Activated T-cell treated with anti-CD3 and anti-CD28 coated beads for 4 hours (primary cell): ENCODE results near the gene HBEGF.
"Not testable (repeated sequence)": the region's sequence is repeated elsewhere in the genome, so short reads cannot be mapped to it uniquely, and the experiment has no call there.

Experiments used
- DNase-seq: peaks from one replicate; pipeline ENCODE4 v3.0.0-alpha.2; 2020

The HBEGF gene

DNA sequence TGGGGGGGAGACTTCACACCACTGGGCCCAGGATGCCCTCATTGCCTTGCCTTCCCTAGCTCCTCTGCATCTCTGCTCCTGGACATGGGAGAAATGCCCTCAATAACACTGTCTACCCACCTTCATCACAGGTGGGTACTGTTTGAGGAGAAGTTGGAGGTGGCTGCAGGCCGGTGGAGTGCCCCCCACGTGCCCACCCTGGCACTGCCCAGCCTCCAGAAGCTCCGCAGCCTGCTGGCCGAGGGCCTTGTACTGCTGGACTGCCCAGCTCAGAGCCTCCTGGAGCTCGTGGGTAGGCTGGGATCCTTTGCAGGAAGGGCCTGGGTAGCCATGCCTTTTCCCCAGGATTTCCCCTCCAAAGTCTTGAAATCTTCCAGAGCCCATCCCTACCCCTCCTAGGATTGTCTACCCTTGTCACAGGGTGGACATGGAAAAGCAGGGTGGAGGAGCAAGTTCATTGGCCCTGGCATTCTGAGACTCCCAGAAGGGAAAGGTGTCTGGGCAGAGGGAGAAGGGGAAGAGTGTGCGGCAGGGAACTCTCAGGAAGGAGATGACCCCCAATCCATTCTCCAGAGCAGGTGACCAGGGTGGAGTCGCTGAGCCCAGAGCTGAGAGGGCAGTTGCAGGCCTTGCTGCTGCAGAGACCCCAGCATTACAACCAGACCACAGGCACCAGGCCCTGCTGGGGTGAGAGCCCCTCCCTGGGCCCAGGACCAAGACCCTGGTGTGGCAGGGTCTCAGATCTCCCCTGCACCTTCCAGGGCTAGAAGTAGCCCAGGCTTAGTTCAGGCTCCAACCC lies 14.5 kb upstream of the HBEGF start:
- DNase-seq: no peak

DNA sequence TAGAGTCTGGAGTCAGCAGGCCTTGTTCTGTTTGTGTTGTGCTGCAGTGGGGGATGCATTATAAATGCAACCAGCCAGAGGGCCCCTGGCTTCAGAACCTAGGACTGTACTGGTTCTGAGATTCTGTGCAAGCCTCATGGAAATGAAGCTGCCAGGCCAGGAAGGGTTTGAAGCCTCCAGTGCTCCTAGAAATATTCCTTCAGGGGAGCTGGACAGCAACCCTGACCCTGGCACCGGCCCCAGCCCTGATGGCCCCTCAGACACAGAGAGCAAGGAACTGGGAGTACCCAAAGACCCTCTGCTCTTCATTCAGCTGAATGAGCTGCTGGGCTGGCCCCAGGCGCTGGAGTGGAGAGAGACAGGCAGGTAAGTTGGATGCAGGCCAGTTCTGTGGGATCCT lies 13.7 kb upstream of the HBEGF start, which contains the start of gene SLC4A9:
TSS of gene SLC4A9 (plus strand) at position 94 of the 400 bp plus-strand sequence. CDS start at position 137, 43 bp downstream.
- DNase-seq: no peak

DNA sequence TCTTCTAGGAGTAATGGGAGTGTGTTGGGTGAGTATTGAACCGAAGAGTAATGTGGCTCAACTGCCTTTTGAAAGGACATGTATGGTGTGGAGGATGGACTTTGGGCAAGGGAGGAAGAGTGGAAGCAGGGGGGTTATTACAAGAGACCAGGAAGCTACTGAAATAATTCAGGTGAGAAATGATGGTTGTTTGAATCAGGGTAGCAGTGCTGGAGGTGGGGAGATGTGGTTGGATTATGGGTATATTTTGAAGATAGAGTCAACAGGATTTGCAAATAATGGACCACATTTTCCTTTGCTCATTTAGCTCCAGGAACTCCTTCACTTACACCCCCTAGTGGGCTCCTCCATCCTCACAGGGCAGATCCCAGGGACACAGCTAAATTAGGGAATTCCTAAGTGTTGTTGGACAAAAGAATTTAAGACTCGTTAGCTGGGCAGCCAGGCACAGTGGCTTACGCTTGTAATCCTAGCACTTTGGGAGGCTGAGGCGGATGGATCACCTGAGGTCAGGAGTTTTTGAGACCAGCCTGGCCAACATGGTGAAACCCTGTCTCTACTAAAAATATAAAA lies 12.4 kb upstream of the HBEGF start:
- DNase-seq: no peak

DNA sequence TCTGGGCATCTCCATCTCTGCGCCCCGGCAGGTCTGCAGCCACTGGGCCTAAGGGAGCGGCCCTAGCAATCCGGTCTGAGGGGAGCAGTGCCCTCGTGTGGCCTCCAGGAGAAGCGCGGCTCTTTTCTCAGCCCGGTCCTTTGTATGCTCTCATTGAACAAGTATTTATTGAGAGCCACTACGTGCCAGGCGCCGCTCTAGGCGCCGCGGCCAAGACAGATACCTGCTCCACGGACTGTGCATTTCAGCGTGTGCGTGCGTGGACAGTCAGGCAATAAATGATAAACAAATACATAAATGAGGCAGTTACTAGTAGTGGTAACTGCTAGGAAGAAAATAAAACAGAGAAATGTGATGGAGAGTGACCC lies 11.3 kb upstream of the HBEGF start:
- peak; percentile 56 for DNase-seq

DNA sequence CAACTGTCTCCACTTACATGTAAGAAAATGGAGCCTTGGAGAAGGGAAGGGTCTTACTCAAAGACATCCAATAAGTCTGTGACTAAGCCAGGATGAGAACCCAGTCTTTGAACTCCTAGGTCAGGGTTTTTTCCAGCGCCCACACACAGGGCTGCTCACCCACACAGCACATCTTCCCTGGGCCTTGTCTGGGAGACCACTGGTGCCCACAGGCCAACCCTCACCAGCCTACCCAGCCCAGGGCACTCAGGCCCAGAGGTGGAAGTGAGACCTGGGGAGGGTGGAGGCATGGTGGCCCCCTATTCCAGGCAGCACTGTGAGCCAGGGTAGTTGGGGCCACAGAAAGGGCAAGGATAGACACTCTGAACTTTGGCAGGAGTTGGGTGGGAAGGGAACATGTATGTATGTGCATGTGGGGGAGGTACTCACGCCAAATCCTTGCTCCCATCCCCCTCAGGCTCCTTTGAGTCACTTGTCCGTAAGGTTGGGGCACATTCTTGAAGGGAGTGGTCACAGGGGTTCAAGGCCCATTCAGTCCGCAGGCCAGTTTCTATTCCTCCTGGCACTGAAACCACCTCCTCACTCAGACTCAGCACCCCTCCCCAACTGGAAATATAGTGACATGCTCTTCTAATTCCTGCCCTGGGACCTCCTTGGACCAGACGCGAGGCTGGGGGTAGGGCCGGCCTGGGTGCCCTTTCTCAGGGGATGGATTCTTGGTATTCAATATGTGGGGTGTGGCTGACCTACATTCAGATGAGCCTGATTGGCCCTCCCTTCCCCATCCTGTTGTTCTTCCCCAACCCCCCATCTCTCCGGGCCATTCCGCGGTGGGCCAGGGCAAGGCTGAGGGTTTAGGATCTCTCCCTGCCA lies 10.7 kb upstream of the HBEGF start:
- DNase-seq: no peak

DNA sequence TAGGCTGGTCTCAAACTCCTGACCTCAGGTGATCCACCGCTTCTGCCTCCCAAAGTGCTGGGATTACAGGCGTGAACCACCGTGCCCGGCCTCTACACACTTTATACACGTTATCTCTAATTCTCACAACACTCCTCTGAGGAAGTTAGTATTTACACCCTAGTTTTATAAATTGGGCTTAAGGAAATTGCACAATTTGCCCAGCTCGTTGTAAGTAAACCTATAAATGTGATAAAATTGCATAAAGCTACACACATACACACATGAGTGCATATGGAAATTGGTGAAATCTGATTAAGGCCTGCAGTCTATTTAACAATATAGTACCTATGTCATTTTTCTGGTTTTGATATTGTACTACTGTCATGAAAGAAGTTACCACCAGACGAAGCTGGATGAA lies 9.1 kb upstream of the HBEGF start:
- no peak for DNase-seq

DNA sequence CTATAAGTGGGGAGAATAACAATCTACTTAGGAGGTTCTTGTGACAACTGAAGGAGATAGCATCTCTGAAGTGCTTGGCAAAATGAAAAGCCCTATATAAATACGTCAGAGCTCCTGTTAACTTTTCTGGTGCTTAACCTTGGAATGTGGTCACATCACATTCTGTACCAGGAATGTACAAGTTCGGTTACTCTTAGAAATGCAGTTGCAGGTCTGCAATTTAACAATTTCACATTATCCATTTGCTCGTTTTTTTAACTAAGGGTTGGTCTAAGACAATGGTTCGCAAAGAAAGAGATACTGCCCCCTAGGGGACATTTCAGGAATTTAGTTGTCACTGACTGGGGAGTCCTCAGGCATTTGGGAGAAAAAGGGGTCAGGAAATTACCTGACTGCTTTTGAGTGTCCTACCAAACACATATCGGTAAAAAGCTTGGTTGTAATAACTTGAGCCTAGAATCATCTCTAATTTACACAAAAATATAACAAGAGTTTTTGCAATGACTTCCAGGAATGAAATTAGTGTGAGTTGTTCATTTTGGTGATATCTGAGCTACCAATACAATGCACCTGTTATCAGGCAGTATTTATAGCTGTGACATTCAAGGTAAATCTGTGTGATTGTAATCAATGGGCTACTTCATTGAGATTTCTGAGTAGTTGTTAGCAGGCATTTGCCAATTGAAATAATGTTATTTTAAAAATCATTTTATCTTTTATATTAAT lies 5.4 kb upstream of the HBEGF start:
- peak; percentile 67 for DNase-seq

DNA sequence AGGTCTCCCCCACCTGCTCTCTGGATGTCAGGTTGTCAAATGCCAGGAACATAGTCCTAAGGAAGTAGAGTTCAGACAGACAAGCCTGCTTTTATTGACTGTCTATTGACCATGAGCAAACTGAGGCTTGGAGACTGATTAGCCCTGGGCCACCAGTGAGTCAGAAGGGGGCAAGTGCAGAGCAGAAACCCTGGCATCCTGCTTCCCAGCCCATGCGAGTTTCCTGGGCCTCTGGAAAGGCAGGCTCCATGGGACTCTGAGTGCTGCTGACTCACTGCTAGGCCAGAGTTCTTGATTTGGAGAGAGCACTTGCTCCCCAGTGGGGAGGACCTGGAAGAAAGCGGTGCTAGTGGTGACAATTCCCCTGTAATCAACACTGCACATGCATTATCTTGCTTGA lies 2.8 kb upstream of the HBEGF start:
- DNase-seq: no peak

DNA sequence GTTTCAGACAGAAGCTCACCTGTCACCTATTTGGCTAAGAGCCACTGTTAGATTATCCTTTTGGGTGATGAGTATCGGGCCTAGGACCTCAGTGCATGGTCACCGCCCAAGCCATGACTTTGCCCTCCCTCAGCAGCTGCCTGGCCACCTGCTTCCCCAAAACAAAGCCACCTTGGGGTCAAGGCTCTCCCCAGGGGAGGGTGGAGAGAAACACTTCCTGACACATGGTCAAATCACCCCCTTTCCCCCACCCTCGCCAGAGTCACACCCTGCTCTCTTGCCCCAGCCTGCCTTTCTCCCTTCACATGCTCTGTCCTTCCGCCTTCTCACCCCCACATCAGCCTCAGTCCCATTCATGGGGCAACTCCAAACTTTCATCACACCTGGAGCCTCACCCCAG lies 1.7 kb upstream of the HBEGF start:
- no peak for DNase-seq

DNA sequence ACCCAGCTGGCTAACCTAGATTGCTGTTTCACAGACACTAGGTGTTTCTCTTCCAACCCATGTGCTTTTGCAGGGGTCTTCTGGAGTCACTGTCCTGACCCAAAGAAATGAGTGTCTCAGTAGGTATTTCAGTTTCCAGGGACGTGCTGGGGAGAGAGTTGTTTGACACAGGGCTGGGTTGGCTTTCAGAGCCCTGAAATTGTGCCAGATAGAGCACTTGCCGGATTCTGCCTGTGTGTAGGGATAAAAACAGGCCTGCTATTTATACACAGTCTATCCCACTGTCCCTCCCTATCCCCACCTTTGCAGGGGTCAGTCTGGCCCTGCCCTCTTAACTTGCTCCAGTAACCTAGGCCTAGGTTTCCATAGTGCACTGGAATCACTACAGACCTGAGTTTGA lies 957 bp upstream of the HBEGF start:
- no peak for DNase-seq

DNA sequence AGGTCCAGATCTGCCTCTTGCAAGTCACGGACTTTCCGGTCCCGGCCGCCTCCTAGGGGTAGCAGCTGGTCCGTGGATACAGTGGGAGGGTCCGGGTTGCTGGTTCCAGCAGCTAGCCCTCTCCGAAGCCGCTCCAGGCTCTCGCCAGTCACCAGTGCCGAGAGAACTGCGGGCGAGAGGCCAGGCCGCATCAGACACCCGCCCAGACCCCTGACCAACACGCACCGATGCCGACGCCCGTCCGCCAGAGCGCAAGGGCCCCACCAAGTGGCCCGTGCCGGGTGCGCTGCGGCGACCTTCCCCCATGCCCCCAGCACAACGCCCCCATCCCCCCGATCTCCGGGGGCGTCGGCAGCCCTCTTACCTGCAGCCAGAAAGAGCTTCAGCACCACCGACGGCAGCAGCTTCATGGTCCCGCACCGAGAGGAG lies 470 bp downstream of the HBEGF start:
- DNase-seq: no peak

DNA sequence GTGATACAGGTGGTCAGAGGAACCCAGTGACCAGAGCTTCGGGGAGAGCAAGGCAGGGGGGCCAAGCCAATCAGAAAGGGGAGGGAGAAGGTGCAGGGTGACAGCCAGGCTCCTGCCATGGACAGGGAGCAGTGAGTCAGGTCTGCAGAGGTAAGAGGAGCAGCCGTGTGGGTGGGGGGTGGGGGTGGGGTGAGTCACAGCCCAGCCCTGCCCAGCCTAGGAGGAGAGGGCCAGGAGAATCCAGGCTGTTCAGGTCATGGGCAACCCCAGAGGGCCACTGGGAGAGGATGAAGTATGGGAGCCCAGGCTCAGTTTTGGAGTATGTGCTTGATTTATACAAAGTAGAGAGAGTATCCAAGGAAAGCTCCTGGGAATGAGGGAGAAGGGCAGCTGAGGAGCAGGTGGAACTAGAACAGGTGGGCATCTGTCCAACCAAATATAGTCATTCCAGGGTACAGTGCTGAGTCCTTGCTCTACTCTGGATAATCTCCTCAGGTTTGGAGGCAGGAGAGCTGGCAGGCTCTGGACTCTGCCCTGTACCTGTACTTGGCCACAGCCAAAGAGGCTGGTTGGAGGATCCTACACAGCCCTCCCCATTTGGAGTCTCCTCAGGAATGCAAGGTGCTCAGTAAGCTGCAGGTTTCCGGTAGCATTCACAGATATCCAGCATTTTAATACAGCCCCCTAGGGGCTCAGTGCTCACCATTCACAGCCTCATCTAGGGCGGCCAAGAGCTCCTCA lies 1.6 kb downstream of the HBEGF start:
- no peak for DNase-seq

DNA sequence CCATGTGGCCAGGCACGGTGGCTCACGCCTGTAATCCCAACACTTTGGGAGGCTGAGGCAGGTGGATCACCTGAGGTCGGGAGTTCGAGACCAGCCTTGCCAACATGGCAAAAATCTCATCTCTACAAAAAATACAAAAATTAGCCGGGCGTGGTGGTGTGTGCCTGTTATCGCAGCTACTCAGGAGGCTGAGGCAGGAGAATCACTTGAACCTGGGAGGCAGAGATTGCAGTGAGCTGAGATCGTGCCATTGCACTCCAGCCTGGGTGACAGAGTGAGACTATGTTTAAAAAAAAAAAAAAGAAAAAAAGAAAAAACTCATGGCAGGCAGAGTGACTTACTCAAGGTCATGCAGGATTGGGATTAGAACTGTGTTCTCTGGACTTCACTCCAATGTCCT lies 2.6 kb downstream of the HBEGF start:
- not testable (repeated sequence) for DNase-seq

DNA sequence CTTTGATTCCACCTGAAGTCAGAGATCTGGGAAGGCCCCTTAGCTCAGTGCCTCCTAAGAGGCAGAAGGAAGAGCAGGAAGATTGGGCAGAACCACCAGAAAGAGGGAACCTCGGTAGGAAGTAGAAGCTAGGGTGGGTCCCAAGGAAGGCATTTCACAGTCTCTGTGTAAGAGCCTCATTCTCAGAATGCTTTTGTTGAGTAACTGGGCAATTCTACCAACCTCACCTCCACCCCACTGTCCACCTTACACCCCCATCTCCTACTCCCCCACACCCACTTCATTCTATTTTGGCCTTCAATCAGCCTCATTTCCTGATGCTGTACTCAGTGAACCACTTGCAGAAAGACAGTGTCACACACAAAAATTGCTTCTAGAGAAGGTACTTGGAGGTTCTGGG lies 3.5 kb downstream of the HBEGF start:
- DNase-seq: no peak

DNA sequence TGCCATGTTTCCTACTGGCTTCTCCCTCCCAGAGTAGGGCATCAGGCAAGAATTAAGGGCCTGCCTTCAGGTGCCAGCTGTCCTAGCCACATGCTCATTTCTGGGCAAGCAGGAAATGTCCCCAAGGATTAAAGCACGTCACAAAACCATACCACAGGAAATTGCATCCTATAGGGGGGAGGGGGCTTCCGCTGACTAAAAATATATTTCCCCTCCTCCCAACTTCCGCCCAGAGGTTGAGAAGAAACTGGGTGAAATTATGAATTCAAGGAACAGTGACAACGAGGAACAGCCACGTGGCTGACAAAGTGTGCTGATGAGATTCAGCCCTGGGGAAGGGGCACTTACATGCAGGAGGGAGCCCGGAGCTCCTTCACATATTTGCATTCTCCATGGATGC lies 4.1 kb downstream of the HBEGF start:
- DNase-seq: no peak

DNA sequence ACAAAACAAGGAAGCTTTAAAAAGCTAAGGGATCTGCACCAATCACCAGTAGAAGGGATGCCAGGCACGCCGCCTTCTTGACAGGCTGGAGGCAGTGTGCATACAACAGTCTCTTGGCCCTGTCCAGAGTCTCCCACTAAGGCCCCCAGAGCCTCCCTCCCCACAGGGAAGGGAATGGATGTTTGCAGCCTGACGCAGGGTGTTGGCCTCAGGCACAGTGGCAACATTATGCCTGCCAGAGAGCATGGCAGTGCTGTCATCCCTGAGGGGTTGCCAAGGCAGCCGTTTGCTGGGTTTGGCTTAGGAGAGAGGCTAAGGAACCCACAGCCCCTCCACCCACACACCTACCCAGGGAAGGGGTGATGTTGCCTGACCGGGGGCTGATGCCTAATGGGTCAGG lies 4.8 kb downstream of the HBEGF start:
- DNase-seq: no peak

DNA sequence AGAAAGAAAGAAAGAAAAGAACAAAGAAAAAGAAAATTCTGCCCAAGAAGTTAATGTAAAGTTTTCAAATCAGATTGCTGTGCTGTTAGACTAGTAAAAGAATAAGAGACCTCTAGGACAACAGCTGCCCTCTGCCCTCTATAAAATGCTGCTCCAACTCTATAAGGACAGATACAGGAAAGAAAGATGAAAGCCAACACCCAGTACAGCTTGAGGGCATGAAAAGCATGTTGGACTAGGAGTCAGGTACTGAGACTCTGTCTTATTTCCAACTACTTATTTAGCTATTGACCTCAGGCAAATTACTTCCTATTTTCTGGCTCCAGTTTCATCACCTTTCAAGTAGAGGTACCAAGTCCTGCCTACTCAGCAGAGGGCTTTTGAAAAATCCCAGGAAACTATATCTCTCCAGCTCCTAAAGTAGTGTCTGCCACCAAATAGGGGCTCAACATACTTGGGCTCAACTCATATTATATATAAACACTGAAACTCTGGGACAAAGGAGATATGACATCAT lies 5.7 kb downstream of the HBEGF start:
- DNase-seq: no peak

DNA sequence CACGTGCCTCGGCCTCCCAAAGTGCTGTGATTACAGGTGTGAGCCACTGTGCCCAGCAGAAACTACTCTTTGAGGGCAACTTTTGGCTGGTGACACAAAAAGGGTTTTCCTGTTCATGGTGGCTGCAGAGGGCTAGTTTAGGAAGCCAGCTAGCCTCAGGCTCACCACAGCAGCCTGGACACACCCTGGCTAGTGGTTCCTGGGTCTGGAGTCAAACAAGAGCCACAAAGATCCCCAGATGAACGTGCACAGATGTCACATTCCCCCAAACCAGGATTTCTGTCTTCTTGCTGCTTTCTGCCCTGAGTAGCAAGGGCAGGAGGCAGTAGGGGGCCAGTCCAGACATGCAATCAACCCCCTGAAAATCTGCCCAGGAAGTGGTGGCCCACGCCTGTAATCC lies 6.8 kb downstream of the HBEGF start:
- DNase-seq: no peak

DNA sequence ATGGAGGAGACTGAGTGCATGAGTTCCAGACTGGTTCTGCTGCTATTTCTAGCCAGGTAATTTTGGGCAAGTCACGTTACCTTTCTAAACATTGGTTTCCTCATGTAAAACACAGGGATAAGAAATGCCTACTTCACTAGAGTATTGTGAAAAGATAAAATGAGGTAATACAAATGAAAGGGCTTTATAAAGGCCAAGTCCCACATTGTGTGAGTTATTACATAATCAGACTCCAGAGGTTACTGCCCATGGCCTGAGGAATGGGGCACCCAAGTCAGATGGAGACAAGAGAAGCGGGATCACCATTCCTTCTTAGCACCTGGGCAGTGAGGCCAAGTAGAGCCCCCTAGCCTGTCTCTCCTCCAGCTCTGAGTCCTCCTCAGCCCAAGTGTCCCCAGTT lies 7.5 kb downstream of the HBEGF start:
- no peak for DNase-seq

DNA sequence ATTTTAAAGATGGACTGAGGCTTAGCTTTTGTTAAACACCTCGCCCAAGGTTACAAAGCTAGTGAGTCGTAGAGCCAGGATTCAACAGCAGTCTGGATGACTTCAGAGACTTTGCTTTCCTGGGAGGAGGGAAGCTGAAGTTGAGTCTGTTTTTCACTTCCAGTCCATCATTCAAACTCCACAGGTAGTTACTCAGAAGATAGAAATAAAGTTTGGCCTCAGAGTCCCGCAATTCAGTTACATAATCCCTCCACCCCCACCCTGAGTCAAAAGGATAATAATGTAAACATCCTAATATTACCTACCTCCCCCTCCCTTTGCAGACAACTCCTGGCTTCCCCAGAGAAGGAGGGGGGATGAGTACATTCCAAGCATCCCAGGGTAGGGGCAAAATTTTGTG lies 8.1 kb downstream of the HBEGF start:
- DNase-seq: no peak

DNA sequence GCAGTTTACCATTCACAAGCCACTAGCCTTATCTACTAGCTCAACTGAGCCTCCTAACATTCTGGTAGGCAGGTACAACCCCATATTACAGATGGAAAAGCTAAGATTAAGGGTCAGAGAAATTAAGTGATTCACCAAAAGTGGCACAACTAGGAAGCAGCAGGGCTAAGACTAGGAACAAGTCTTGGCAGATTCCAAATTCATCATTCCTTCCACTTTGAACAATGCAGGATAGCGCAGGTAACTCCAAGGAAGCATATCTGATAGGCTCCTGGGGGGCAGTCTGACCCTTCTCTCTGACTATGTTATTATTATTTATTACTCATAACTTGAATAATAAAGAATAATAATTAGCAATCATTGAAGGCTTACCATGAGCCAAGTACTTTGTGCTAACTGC lies 8.5 kb downstream of the HBEGF start:
- no peak for DNase-seq

DNA sequence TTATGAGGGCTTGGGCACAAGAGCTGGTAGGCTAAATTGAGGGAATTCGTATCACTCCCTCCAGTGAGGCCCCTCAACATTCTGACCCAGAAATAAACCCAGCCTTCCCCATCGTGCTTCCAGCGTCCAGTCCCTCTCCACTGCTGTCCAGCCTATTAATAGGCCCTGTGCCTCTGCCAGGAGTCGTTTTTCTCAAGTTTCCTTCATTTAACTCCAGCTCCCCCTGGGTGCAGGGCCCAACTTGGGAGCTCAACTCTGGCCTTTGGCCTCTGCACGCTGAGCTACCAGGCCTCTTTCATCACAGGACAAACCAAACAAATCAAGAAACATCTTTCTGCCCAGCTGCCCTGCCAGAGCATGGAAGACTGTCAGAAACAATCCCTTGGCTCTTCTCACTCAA lies 10.0 kb downstream of the HBEGF start:
- no peak for DNase-seq
